GM18498 (cell line): Measurements from ENCODE around the gene KCTD19.

Experiments used
- ATAC-seq: cut with Tn5 transposase; IDR thresholded peaks from one replicate; pipeline ENCODE4 v1.9.1; 2021; ENCODE audit warnings: mild to moderate bottlenecking, moderate library complexity; ENCODE audit not compliant: unreplicated experiment

The KCTD19 gene

GRCh38 chr16:67283826-67284555 is 42.5 kb downstream of the KCTD19 start:
- no peak for ATAC-seq

- ATAC-seq: no peak
Measured at GRCh38 chr16:67283039-67283825, 43.3 kb downstream of the KCTD19 start.

GRCh38 chr16:67282447-67282805 is 44.1 kb downstream of the KCTD19 start:
- ATAC-seq: no peak

GRCh38 chr16:67281536-67282446 is 44.8 kb downstream of the KCTD19 start:
- ATAC-seq: no peak

GRCh38 chr16:67280090-67281015 is 46.2 kb downstream of the KCTD19 start:
- no peak for ATAC-seq

GRCh38 chr16:67279296-67280089 is 47.0 kb downstream of the KCTD19 start, which contains the start of gene PLEKHG4:
PLEKHG4 (plus strand) TSS chr16:67279532; CDS start chr16:67280045, 513 bp downstream.
- ATAC-seq: peak; percentile 90

GRCh38 chr16:67278773-67279295 is 47.7 kb downstream of the KCTD19 start:
- peak; percentile 37 for ATAC-seq

GRCh38 chr16:67277999-67278772 is 48.4 kb downstream of the KCTD19 start:
- no peak for ATAC-seq

GRCh38 chr16:67277294-67277998 is 49.1 kb downstream of the KCTD19 start:
- ATAC-seq: no peak

- ATAC-seq: no peak
Measured at GRCh38 chr16:67275321-67275720, 51.2 kb downstream of the KCTD19 start.

- no peak for ATAC-seq
Measured at GRCh38 chr16:67271446-67271845, 55.1 kb downstream of the KCTD19 start.

- ATAC-seq: no peak
Measured at GRCh38 chr16:67270931-67271338, 55.6 kb downstream of the KCTD19 start.

- ATAC-seq: no peak
Measured at GRCh38 chr16:67269766-67270165, 56.8 kb downstream of the KCTD19 start.

GRCh38 chr16:67268136-67268579 is 58.4 kb downstream of the KCTD19 start:
- ATAC-seq: no peak

GRCh38 chr16:67265834-67266233 is 60.7 kb downstream of the KCTD19 start:
- ATAC-seq: no peak

GRCh38 chr16:67264866-67265265 is 61.7 kb downstream of the KCTD19 start:
- ATAC-seq: no peak

- no peak for ATAC-seq
Measured at GRCh38 chr16:67264277-67264676, 62.3 kb downstream of the KCTD19 start.

GRCh38 chr16:67263201-67263600 is 63.3 kb downstream of the KCTD19 start:
- no peak for ATAC-seq
